Measurements from ENCODE around the gene EEF1G. TPM values are rescaled to one million over a fixed set of nuclear protein-coding genes. Genes with fewer than 3 reads are reported as not detected.

EEF1G gene
- total RNA-seq, 1 experiment from 2014 or later: 2,603 TPM

GRCh38 chr11:62516736-62517371 lies 56.8 kb downstream of the EEF1G start:
- DNase-seq (ENCODE audit: low read depth): no peak
- in situ Hi-C loops (cut with HindIII; ENCODE audit: low pct_unique_long_range_greater_than_20kb, low sequenced_read_pairs): no loop called here

GRCh38 chr11:62514151-62514550 lies 59.5 kb downstream of the EEF1G start:
- in situ Hi-C loops (cut with HindIII; ENCODE audit: low pct_unique_long_range_greater_than_20kb, low sequenced_read_pairs): no loop called here
- DNase-seq (ENCODE audit: low read depth): no peak

- in situ Hi-C loops (cut with HindIII; ENCODE audit: low pct_unique_long_range_greater_than_20kb, low sequenced_read_pairs): no loop called here
Observed at GRCh38 chr11:62513626-62514025, 60.1 kb downstream of the EEF1G start.

GRCh38 chr11:62512961-62513360 lies 60.7 kb downstream of the EEF1G start:
- no peak for DNase-seq (ENCODE audit: low read depth)
- in situ Hi-C loops (cut with HindIII; ENCODE audit: low pct_unique_long_range_greater_than_20kb, low sequenced_read_pairs): no loop called here

More at GRCh38 chr11:62513626-62514025, 60.1 kb downstream of the EEF1G start:
- DNase-seq (ENCODE audit: low read depth): no peak

Other genes starting within 250 kb of the EEF1G start
- gene ASRGL1, start 236.4 kb downstream of the EEF1G start, total RNA-seq (2014; rRNA removed; shearing (Covaris generic); ENCODE audit: low replicate concordance): 20.3 and 27.7 TPM in 2 replicates
- gene SCGB1A1, start 154.9 kb downstream of the EEF1G start, total RNA-seq (2014; rRNA removed; shearing (Covaris generic); ENCODE audit: low replicate concordance): not detected in 2 replicates
- gene AHNAK, start 27.1 kb downstream of the EEF1G start, total RNA-seq (2014; rRNA removed; shearing (Covaris generic); ENCODE audit: low replicate concordance): 141 and 188 TPM in 2 replicates
- 11.7 and 14.2 TPM in 2 replicates for gene TUT1, start 17.6 kb upstream of the EEF1G start, total RNA-seq (2014; rRNA removed; shearing (Covaris generic); ENCODE audit: low replicate concordance)
- 87.5 and 107 TPM in 2 replicates for gene MTA2, start 28.0 kb upstream of the EEF1G start, total RNA-seq (2014; rRNA removed; shearing (Covaris generic); ENCODE audit: low replicate concordance)
- 16.1 and 19.3 TPM in 2 replicates for gene EML3, start 38.9 kb upstream of the EEF1G start, total RNA-seq (2014; rRNA removed; shearing (Covaris generic); ENCODE audit: low replicate concordance)
- 4.5 and 7.4 TPM in 2 replicates for gene ROM1, start 39.4 kb upstream of the EEF1G start, total RNA-seq (2014; rRNA removed; shearing (Covaris generic); ENCODE audit: low replicate concordance)
- gene B3GAT3, start 48.1 kb upstream of the EEF1G start, total RNA-seq (2014; rRNA removed; shearing (Covaris generic); ENCODE audit: low replicate concordance): 34.9 and 52.3 TPM in 2 replicates
- 434 and 492 TPM in 2 replicates for gene GANAB, start 72.7 kb upstream of the EEF1G start, total RNA-seq (2014; rRNA removed; shearing (Covaris generic); ENCODE audit: low replicate concordance)
- gene INTS5, start 79.4 kb upstream of the EEF1G start, total RNA-seq (2014; rRNA removed; shearing (Covaris generic); ENCODE audit: low replicate concordance): 7.6 and 14.5 TPM in 2 replicates
- 48.1 and 59.2 TPM in 2 replicates for gene C11orf98, start 91.3 kb upstream of the EEF1G start, total RNA-seq (2014; rRNA removed; shearing (Covaris generic); ENCODE audit: low replicate concordance)
- 0.09 and 6.4 TPM in 2 replicates for gene CSKMT, start 91.4 kb upstream of the EEF1G start, total RNA-seq (2014; rRNA removed; shearing (Covaris generic); ENCODE audit: low replicate concordance)
- gene UQCC3, start 97.8 kb upstream of the EEF1G start, total RNA-seq (2014; rRNA removed; shearing (Covaris generic); ENCODE audit: low replicate concordance): 18.2 and 25.6 TPM in 2 replicates
- gene LBHD1, start 98.4 kb upstream of the EEF1G start, total RNA-seq (2014; rRNA removed; shearing (Covaris generic); ENCODE audit: low replicate concordance): 1.9 and 3.2 TPM in 2 replicates
- 81.8 and 106 TPM in 2 replicates for gene UBXN1, start 105.2 kb upstream of the EEF1G start, total RNA-seq (2014; rRNA removed; shearing (Covaris generic); ENCODE audit: low replicate concordance)
- not detected in 2 replicates for gene LRRN4CL, start 115.6 kb upstream of the EEF1G start, total RNA-seq (2014; rRNA removed; shearing (Covaris generic); ENCODE audit: low replicate concordance)
- 37.5 and 55.8 TPM in 2 replicates for gene BSCL2, start 133.5 kb upstream of the EEF1G start, total RNA-seq (2014; rRNA removed; shearing (Covaris generic); ENCODE audit: low replicate concordance)
- not detected in 2 replicates for gene GNG3, start 133.8 kb upstream of the EEF1G start, total RNA-seq (2014; rRNA removed; shearing (Covaris generic); ENCODE audit: low replicate concordance)
- 4.4 and 4.8 TPM in 2 replicates for gene HNRNPUL2, start 153.6 kb upstream of the EEF1G start, total RNA-seq (2014; rRNA removed; shearing (Covaris generic); ENCODE audit: low replicate concordance)
- gene TTC9C, start 154.6 kb upstream of the EEF1G start, total RNA-seq (2014; rRNA removed; shearing (Covaris generic); ENCODE audit: low replicate concordance): 30.9 and 37.2 TPM in 2 replicates
- 4.6 and 14.9 TPM in 2 replicates for gene ZBTB3, start 180.3 kb upstream of the EEF1G start, total RNA-seq (2014; rRNA removed; shearing (Covaris generic); ENCODE audit: low replicate concordance)
- gene POLR2G, start 187.7 kb upstream of the EEF1G start, total RNA-seq (2014; rRNA removed; shearing (Covaris generic); ENCODE audit: low replicate concordance): 75.4 and 80.0 TPM in 2 replicates
- 12.9 and 14.6 TPM in 2 replicates for gene TAF6L, start 197.5 kb upstream of the EEF1G start, total RNA-seq (2014; rRNA removed; shearing (Covaris generic); ENCODE audit: low replicate concordance)
- 14.9 and 33.8 TPM in 2 replicates for gene TMEM179B, start 213.5 kb upstream of the EEF1G start, total RNA-seq (2014; rRNA removed; shearing (Covaris generic); ENCODE audit: low replicate concordance)
- gene TMEM223, start 218.1 kb upstream of the EEF1G start, total RNA-seq (2014; rRNA removed; shearing (Covaris generic); ENCODE audit: low replicate concordance): 42.0 and 58.7 TPM in 2 replicates
- 1.5 and 6.3 TPM in 2 replicates for gene NXF1, start 231.5 kb upstream of the EEF1G start, total RNA-seq (2014; rRNA removed; shearing (Covaris generic); ENCODE audit: low replicate concordance)